HPDE6-E6E7 (cell line): Measurements from ENCODE around the gene ABHD4.
A peak's percentile ranks its signal among the peaks of the same experiment; 100 is the strongest.
"Not testable (repeated sequence)": the region's sequence is repeated elsewhere in the genome, so short reads cannot be mapped to it uniquely, and the experiment has no call there.

Source experiments
- DNase-seq: peaks from one replicate; pipeline ENCODE4 v3.0.0; 2011; ENCODE audit warnings: missing footprints; ENCODE audit errors: extremely low spot score

The ABHD4 gene

GRCh38 chr14:22561661-22562579, 36.2 kb upstream of the ABHD4 start:
- no peak for DNase-seq

- DNase-seq, result no peak
These were observed 34.1 kb upstream of the ABHD4 start for GRCh38 chr14:22563987-22564386.

- DNase-seq, result no peak
These were observed 33.6 kb upstream of the ABHD4 start for GRCh38 chr14:22564463-22564862.

GRCh38 chr14:22565391-22565945, 32.6 kb upstream of the ABHD4 start:
- DNase-seq, result no peak

- not testable (repeated sequence) for DNase-seq
These were observed 31.8 kb upstream of the ABHD4 start for GRCh38 chr14:22566266-22566665.

GRCh38 chr14:22566845-22567244, 31.3 kb upstream of the ABHD4 start:
- no peak for DNase-seq

GRCh38 chr14:22567437-22567836, 30.7 kb upstream of the ABHD4 start:
- no peak for DNase-seq

- DNase-seq, result no peak
These were observed 28.9 kb upstream of the ABHD4 start for GRCh38 chr14:22569106-22569736.

- DNase-seq, result no peak
These were observed 28.4 kb upstream of the ABHD4 start for GRCh38 chr14:22569737-22570131.

- peak; percentile 47 for DNase-seq
These were observed 27.8 kb upstream of the ABHD4 start for GRCh38 chr14:22570132-22570949.

- DNase-seq, result no peak
These were observed 25.5 kb upstream of the ABHD4 start for GRCh38 chr14:22572562-22573058.

GRCh38 chr14:22573804-22574203, 24.3 kb upstream of the ABHD4 start:
- no peak for DNase-seq

GRCh38 chr14:22577334-22577908, 20.7 kb upstream of the ABHD4 start:
- DNase-seq, result no peak

GRCh38 chr14:22579236-22579635, 18.9 kb upstream of the ABHD4 start:
- DNase-seq, result no peak

- DNase-seq, result no peak
These were observed 18.2 kb upstream of the ABHD4 start for GRCh38 chr14:22579881-22580280.

GRCh38 chr14:22580625-22581024, 17.5 kb upstream of the ABHD4 start:
- DNase-seq, result no peak

GRCh38 chr14:22583994-22584393, 14.1 kb upstream of the ABHD4 start:
- no peak for DNase-seq

- no peak for DNase-seq
These were observed 10.9 kb upstream of the ABHD4 start for GRCh38 chr14:22587247-22587646.

- DNase-seq, result not testable (repeated sequence)
These were observed 10.2 kb upstream of the ABHD4 start for GRCh38 chr14:22587677-22588422.

GRCh38 chr14:22588526-22589095, 9.5 kb upstream of the ABHD4 start:
- DNase-seq, result no peak
